Bronchial epithelial cell (primary cell): ENCODE data around the gene PRF1. TPM values are rescaled to one million over a fixed set of nuclear protein-coding genes. Genes with fewer than 3 reads are reported as not detected.

ENCODE experiments used
- DNase-seq: peaks from one replicate; pipeline ENCODE4 v3.0.0-alpha.2; 2010; ENCODE audit warnings: low read depth
- FAIRE-seq: peaks from 2 replicates; lab custom pipeline; 2011; peaks lifted over from hg19 to GRCh38; lab: Jason Lieb, UNC
- H3K27me3 ChIP-seq: 2 replicates; pipeline ENCODE4 v1.5.1; 2011; ENCODE audit warnings: low read length; ENCODE audit not compliant: control insufficient read depth, insufficient read depth
- H3K36me3 ChIP-seq: 2 replicates; pipeline ENCODE4 v1.5.1; 2011; ENCODE audit warnings: low read length; ENCODE audit not compliant: control insufficient read depth, insufficient read depth
- H3K4me3 ChIP-seq: 2 replicates; pipeline ENCODE4 v1.5.1; 2011; ENCODE audit warnings: mild to moderate bottlenecking, low read depth, low read length, control low read depth
- total RNA-seq: library from RNA; depleted of rRNA; stranded (reverse); fragments of >200 nt; gene quantifications from 2 replicates; pipeline ENCODE4 v1.2.1, GENCODE V29; 2014
- TF ChIP-seq, protein P1 (sequence below): IDR thresholded peaks from 2 replicates; pipeline ENCODE4 v1.5.1; 2011; ENCODE audit warnings: mild to moderate bottlenecking, moderate library complexity, low read length, control low read depth, inconsistent platforms; ENCODE audit not compliant: insufficient read depth, severe bottlenecking

The PRF1 gene
- total RNA-seq, 1 donor from 2014 or later = not detected

- H3K27me3 ChIP-seq = no peaks in the 10 kb centered on the region
- no peak overlapping the region for H3K4me3 ChIP-seq
- no peak for DNase-seq
- no peaks in the 10 kb centered on the region for H3K36me3 ChIP-seq
- TF ChIP-seq, protein P1, sequence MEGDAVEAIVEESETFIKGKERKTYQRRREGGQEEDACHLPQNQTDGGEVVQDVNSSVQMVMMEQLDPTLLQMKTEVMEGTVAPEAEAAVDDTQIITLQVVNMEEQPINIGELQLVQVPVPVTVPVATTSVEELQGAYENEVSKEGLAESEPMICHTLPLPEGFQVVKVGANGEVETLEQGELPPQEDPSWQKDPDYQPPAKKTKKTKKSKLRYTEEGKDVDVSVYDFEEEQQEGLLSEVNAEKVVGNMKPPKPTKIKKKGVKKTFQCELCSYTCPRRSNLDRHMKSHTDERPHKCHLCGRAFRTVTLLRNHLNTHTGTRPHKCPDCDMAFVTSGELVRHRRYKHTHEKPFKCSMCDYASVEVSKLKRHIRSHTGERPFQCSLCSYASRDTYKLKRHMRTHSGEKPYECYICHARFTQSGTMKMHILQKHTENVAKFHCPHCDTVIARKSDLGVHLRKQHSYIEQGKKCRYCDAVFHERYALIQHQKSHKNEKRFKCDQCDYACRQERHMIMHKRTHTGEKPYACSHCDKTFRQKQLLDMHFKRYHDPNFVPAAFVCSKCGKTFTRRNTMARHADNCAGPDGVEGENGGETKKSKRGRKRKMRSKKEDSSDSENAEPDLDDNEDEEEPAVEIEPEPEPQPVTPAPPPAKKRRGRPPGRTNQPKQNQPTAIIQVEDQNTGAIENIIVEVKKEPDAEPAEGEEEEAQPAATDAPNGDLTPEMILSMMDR = no peak
- no peak for FAIRE-seq
Observed at GRCh38 chr10:70550459-70550858, 52.1 kb downstream of the PRF1 start.

- FAIRE-seq (no peak), DNase-seq (peak; percentile 49)
- no peaks in the 10 kb centered on the region for H3K36me3 ChIP-seq
- no peak overlapping the region for H3K4me3 ChIP-seq
- no peaks in the 10 kb centered on the region for H3K27me3 ChIP-seq
- TF ChIP-seq, protein P1 = peak; percentile 85
Observed at GRCh38 chr10:70549962-70550458, 52.5 kb downstream of the PRF1 start.

DNA sequence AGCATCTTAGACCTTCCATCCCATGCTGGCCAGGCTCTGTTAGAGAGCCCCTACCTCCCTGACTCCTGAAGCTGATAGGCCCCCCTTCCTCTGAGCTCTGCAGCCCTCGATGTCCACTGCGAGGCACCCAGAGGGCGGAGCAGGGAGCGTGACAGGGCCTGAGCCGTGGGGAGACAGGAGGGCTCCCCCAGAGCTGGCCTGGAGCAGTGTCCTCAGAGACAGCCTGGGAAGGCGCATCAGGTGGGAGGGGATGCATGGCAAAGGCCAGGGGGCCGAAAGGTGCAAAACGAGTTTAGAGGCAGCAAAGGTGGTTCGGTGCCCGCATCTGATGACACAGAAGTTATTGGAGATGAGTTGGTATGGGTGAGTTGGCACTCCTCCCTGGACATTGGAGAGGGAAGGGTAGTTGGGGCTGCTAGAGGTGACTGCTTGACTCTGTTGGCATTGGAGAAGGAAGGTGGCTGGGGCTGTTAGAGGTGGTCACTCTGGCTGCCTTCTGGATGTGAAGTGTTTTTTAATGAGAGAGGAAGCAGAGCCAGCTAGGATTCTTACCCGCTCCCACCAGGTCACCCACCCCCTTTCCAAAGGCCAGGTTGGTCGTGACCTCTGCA is 53.1 kb downstream of the PRF1 start:
- FAIRE-seq = no peak
- Histone ChIP-seq H3K27me3 (no peaks in the 10 kb centered on the region), H3K4me3 (no peak overlapping the region), H3K36me3 (no peaks in the 10 kb centered on the region)
- TF ChIP-seq, protein P1 = no peak
- DNase-seq = no peak

Other genes starting within 250 kb of the PRF1 start
- 3.5 and 3.7 TPM in 2 replicates for gene LRRC20, start 220.1 kb downstream of the PRF1 start, total RNA-seq
- gene EIF4EBP2, start 198.6 kb downstream of the PRF1 start, total RNA-seq = 7.9 and 10.2 TPM in 2 replicates
- under 0.01 TPM in 1 of 2 replicates, not detected in the other for gene NODAL, start 161.1 kb downstream of the PRF1 start, total RNA-seq
- 0.13 TPM in 1 of 2 replicates, not detected in the other for gene PALD1, start 124.0 kb downstream of the PRF1 start, total RNA-seq
- gene ADAMTS14, start 69.8 kb upstream of the PRF1 start, total RNA-seq = under 0.01 and 0.26 TPM in 2 replicates
- gene TBATA, start 182.6 kb upstream of the PRF1 start, total RNA-seq = not detected in 2 replicates
- 82.9 and 144 TPM in 2 replicates for gene SGPL1, start 213.2 kb upstream of the PRF1 start, total RNA-seq